ENCODE results near the gene RALBP1. TPM values are rescaled to one million over a fixed set of nuclear protein-coding genes. Genes with fewer than 3 reads are reported as not detected.
"Not testable (repeated sequence)": the region's sequence is repeated elsewhere in the genome, so short reads cannot be mapped to it uniquely, and the experiment has no call there.

Gene RALBP1
- total RNA-seq, 4 donors from 2014 or later: 28.9 to 49.5 (median 36.6) TPM

DNA sequence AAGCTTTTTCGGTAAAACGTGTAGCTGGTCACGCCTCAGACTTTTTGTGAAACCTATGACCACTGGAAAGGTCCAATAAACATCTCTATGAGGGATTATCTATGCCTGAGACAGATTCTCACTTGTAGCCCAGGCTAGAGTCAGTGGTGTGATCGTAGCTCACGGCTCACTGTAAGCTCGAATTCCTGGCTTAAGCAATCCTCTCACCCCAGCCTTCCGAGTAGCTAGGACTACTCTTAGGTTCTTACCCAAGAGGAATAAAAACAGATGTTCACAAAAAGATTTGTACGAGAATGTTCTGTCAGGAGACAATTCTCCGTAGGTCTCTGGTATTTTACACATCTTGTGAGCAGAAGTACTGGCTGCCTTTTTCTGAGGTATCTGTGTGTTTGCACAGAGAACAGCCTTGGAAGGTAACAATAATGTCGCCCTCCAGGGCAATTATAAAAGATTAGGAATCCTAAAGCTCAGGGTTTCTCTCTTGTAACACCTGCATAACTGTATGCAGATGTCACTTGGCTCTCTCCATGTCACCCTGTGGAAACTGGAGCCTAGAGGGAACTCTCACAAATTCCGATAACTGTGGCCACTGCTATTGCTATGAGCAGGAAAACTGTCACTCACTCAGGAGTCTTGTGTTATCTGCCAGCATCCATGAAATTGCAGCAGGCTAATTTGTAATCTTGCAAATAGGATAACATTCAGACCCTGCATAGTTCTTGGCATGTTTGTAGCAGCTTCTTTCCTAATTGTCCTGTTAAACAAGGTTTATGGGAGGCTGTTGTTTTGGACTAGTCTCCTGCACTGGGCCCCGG lies 25.5 kb upstream of the RALBP1 start:
- no peak overlapping the region for H3K27ac ChIP-seq
- no peaks in the 10 kb centered on the region for H3K4me1 ChIP-seq
- H3K9me3 ChIP-seq: no peaks in the 10 kb centered on the region
- no peak overlapping the region for H3K4me3 ChIP-seq
- H3K27me3 ChIP-seq: no peaks in the 10 kb centered on the region
- no peaks in the 10 kb centered on the region for H3K36me3 ChIP-seq
- no peak for DNase-seq
- TF ChIP-seq, protein P1, sequence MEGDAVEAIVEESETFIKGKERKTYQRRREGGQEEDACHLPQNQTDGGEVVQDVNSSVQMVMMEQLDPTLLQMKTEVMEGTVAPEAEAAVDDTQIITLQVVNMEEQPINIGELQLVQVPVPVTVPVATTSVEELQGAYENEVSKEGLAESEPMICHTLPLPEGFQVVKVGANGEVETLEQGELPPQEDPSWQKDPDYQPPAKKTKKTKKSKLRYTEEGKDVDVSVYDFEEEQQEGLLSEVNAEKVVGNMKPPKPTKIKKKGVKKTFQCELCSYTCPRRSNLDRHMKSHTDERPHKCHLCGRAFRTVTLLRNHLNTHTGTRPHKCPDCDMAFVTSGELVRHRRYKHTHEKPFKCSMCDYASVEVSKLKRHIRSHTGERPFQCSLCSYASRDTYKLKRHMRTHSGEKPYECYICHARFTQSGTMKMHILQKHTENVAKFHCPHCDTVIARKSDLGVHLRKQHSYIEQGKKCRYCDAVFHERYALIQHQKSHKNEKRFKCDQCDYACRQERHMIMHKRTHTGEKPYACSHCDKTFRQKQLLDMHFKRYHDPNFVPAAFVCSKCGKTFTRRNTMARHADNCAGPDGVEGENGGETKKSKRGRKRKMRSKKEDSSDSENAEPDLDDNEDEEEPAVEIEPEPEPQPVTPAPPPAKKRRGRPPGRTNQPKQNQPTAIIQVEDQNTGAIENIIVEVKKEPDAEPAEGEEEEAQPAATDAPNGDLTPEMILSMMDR (IDR thresholded peaks at IDR 0.05): no peak
- no peak for TF ChIP-seq POLR2A (IDR thresholded peaks at IDR 0.05)

DNA sequence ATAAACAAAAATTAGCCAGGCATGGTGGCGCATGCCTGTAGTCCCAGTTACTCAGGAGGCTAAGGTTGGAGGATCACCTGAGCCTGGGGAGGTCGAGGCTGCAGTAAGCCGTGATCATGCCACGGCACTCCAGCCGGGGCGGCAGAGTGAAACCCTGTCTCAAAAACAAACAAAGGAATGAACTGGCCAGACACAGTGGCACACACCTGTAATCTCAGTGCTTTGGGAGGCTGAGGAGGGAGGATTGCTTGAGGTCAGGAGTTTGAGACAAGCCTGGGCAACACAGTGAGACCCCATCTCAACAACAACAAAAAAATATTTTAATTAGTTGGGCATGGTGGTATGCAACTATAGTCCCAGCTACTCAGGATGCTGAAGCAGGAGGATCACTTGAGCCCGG lies 24.4 kb upstream of the RALBP1 start:
- not testable (repeated sequence) for H3K4me1 ChIP-seq, H3K9me3 ChIP-seq, H3K36me3 ChIP-seq, H3K27ac ChIP-seq, H3K4me3 ChIP-seq, H3K27me3 ChIP-seq, DNase-seq

DNA sequence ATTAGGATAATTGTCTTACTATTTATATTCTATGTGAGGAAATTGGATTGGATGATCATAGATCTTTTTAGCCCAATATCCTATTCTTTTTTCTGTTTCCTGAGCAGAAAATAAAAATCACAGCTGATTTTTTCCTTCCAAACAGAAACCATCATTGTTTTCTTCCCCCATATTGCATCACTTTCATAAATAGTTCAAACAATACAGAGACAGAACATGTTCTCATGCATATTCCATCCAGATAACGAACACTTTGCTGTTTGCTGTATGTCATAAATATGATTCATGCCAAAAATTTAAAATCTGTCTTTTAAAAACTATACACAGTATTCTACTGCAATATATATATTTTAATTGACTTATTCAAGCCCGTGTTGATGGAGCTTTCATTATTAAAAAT lies 22.0 kb upstream of the RALBP1 start:
- no peaks in the 10 kb centered on the region for H3K27me3 ChIP-seq
- no peak overlapping the region for H3K27ac ChIP-seq
- no peak for TF ChIP-seq POLR2A (IDR thresholded peaks at IDR 0.05)
- TF ChIP-seq, protein P1 (IDR thresholded peaks at IDR 0.05): no peak
- no peaks in the 10 kb centered on the region for H3K4me1 ChIP-seq
- H3K9me3 ChIP-seq: no peaks in the 10 kb centered on the region
- H3K36me3 ChIP-seq: no peaks in the 10 kb centered on the region
- no peak overlapping the region for H3K4me3 ChIP-seq
- DNase-seq: no peak

DNA sequence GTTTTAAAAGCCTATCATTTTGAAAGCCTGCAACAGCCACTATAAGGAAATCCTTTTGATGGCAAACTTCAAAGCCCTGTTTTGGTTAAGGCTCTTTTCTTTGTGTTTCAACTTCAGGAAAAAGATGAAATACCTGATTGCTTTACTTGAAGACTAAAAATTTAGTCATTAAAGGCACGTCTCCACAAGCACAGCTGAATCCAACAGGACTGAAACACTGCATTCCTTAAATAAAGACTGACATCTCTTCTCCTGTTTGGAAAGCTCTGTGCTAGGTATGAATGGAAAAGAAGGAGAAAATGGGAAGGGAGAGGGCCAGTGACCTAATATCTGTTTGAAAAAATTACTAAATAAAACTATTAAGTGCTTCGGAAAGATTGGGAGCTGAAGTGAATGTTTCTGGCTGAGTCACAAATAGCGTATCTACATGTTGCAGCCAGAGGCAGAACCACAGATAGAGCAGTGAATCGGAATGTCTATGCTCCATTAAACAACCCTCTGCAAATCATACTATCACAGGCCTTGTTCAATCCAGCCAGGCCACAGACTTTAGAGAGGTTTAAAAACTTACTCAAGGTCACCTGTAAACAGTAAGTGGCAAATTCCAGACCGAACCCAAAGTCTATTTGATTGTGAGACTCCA lies 21.1 kb upstream of the RALBP1 start:
- no peaks in the 10 kb centered on the region for H3K27me3 ChIP-seq
- TF ChIP-seq POLR2A (IDR thresholded peaks at IDR 0.05): no peak
- TF ChIP-seq, protein P1 (IDR thresholded peaks at IDR 0.05): no peak
- no peak overlapping the region for H3K4me3 ChIP-seq
- H3K36me3 ChIP-seq: no peaks in the 10 kb centered on the region
- H3K4me1 ChIP-seq: no peaks in the 10 kb centered on the region
- no peak for DNase-seq
- no peaks in the 10 kb centered on the region for H3K9me3 ChIP-seq
- no peak overlapping the region for H3K27ac ChIP-seq

DNA sequence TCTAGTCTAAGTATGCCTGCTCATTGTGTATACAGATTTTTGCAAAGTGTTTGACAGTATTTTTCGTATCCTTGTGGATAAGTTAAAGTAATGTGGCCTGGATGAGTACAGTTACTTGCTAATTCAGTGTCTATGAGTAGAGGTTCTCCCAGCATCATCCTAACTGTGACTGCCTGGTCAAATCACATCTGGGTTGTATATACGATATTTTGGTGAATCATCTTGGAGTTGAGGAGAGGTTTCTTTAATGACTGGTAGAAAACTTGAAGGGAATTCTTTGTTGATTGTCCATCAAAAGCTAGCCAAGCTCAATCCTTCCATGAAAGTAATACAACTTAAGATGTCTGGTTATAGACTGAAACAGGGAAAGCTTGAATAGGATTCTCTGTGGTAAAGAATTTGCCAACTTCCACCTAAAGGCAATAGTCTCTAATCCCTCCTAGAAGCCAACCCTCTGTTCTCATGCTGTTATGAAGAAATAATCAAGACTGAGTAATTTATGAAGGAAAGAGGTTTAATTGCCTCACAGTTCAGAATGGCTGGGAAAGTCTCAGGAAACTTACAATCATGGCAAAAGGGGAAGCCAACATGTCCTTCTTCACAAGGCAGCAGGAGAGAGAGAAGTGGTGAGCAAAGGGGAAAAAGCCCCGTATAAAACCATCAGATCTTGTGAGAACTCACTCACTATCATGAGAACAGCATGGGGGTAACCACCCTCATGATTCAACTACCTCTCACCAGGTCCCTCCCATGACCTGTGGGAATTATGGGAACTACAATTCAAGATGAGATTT lies 19.4 kb upstream of the RALBP1 start:
- no peak for DNase-seq
- no peak overlapping the region for H3K27ac ChIP-seq
- H3K9me3 ChIP-seq: no peaks in the 10 kb centered on the region
- TF ChIP-seq, protein P1 (IDR thresholded peaks at IDR 0.05): no peak
- TF ChIP-seq POLR2A (IDR thresholded peaks at IDR 0.05): no peak
- H3K36me3 ChIP-seq: no peaks in the 10 kb centered on the region
- no peaks in the 10 kb centered on the region for H3K4me1 ChIP-seq
- no peak overlapping the region for H3K4me3 ChIP-seq
- no peaks in the 10 kb centered on the region for H3K27me3 ChIP-seq

DNA sequence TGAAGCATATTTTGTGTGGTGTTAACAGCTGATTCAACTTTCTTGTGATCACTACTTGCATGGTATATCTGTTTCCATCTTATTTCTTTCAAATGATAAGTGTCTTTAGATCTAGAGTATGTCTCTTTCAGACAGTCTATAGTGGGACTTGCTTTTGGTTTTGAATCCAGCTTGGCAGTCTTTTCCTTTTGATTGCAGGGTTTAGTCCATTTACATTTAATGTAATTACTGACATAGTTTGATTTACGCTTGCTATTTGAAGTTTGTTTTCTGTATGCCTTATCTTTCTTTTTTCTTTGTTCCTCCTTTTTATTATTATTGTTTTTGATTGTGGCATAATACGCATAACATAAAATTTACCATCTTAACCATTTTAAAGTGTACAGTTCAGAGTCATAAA lies 9.2 kb upstream of the RALBP1 start:
- H3K4me1 ChIP-seq: no peaks in the 10 kb centered on the region
- no peaks in the 10 kb centered on the region for H3K27me3 ChIP-seq
- no peak for DNase-seq
- H3K4me3 ChIP-seq: no peak overlapping the region
- TF ChIP-seq POLR2A (IDR thresholded peaks at IDR 0.05): no peak
- TF ChIP-seq, protein P1 (IDR thresholded peaks at IDR 0.05): no peak
- no peaks in the 10 kb centered on the region for H3K36me3 ChIP-seq
- no peak overlapping the region for H3K27ac ChIP-seq
- no peaks in the 10 kb centered on the region for H3K9me3 ChIP-seq

Measured in Peyer's patch (tissue), 4 donors.